Stimulated activated CD4-positive, alpha-beta T cell treated with anti-CD3 and anti-CD28 coated beads, Interleukin-15, amount 100 ng/mL, for 1 hour (primary cell): ENCODE measurements around the gene MOB2.

Source experiments
- DNase-seq, 2 donors: peaks; one replicate each; pipeline ENCODE4 v3.0.0-alpha.2; 2020; ENCODE audit warnings: low read depth in 1 of 2, low spot score in 1 of 2

Gene MOB2

DNA sequence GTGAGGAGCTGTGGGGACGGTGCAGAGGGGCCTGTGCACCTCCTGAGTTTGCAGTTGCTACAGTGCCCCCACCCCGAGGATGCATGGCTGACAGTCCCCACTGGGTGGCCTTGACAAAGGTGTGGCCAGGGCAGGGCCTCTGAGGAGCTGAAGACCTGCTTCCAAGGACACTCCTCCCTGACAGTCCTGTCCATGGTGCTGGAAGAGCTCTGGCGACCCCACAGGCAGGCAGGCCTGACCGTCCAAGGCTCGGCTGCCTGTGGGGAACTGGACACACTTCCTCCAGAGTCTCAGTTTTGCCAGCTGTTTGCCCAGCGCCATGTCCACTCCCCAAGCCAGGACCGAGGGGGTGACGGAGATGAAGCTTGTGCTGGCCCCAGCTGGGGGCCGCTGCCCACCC lies 64.1 kb downstream of the MOB2 start:
- no peak for DNase-seq

DNA sequence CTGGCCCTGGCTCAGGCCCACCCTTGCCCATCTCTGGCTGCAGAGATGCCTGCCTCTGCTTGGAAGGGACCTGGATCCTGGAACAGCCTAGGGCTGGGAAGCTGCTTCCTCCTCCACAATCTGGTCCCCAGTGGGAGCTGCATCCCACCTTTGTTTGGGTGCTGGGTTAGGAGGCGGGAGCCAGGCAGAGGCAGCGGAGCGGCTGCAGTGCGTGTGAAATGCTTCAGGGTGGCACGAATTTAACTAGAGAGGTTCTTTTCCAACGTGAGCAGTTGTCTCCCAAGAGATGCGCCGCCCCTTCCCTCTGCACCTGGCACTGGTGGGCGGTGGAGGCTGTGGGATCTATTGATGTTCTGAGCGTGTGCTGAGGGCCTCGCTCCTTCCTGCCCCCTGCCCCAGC lies 65.3 kb downstream of the MOB2 start:
- DNase-seq, result no peak

- DNase-seq, result no peak
Measured at GRCh38 chr11:1419811-1420210, 66.8 kb downstream of the MOB2 start.
